ENCODE results near the gene ENTPD2.

Gene ENTPD2

GRCh38 chr9:137051145-137051724, 2.6 kb downstream of the ENTPD2 start:
- TF ChIP-seq NFIC (IDR thresholded peaks at IDR 0.05) = no peak
- no peak for TF ChIP-seq EP300 (IDR thresholded peaks at IDR 0.05; ENCODE audit: borderline replicate concordance)
- TF ChIP-seq USF1 (IDR thresholded peaks at IDR 0.05) = no peak
- TF ChIP-seq TCF12 (IDR thresholded peaks at IDR 0.05; ENCODE audit: low read depth) = no peak
- TF ChIP-seq, protein P1, sequence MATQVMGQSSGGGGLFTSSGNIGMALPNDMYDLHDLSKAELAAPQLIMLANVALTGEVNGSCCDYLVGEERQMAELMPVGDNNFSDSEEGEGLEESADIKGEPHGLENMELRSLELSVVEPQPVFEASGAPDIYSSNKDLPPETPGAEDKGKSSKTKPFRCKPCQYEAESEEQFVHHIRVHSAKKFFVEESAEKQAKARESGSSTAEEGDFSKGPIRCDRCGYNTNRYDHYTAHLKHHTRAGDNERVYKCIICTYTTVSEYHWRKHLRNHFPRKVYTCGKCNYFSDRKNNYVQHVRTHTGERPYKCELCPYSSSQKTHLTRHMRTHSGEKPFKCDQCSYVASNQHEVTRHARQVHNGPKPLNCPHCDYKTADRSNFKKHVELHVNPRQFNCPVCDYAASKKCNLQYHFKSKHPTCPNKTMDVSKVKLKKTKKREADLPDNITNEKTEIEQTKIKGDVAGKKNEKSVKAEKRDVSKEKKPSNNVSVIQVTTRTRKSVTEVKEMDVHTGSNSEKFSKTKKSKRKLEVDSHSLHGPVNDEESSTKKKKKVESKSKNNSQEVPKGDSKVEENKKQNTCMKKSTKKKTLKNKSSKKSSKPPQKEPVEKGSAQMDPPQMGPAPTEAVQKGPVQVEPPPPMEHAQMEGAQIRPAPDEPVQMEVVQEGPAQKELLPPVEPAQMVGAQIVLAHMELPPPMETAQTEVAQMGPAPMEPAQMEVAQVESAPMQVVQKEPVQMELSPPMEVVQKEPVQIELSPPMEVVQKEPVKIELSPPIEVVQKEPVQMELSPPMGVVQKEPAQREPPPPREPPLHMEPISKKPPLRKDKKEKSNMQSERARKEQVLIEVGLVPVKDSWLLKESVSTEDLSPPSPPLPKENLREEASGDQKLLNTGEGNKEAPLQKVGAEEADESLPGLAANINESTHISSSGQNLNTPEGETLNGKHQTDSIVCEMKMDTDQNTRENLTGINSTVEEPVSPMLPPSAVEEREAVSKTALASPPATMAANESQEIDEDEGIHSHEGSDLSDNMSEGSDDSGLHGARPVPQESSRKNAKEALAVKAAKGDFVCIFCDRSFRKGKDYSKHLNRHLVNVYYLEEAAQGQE (IDR thresholded peaks at IDR 0.05; ENCODE audit: low read depth) = no peak
- TF ChIP-seq CREB1 (IDR thresholded peaks at IDR 0.05; ENCODE audit: low read depth) = no peak
- no peak for TF ChIP-seq EGR1 (IDR thresholded peaks at IDR 0.05)
- no peak for TF ChIP-seq MAX (IDR thresholded peaks at IDR 0.05)
- no peak for TF ChIP-seq TAF1 (IDR thresholded peaks at IDR 0.05; ENCODE audit: low read depth)
- TF ChIP-seq CEBPB (IDR thresholded peaks at IDR 0.05) = no peak
- TF ChIP-seq TEAD4 (IDR thresholded peaks at IDR 0.05) = no peak
- no peak for TF ChIP-seq RAD21 (IDR thresholded peaks at IDR 0.05; ENCODE audit: low read depth)
- TF ChIP-seq YY1 (IDR thresholded peaks at IDR 0.05; ENCODE audit: low read depth) = no peak
- TF ChIP-seq FOXM1 (IDR thresholded peaks at IDR 0.05; ENCODE audit: borderline replicate concordance, low read depth) = no peak
- TF ChIP-seq ZBTB7A (IDR thresholded peaks at IDR 0.05; ENCODE audit: low read depth) = no peak

GRCh38 chr9:137050570-137050969, 3.3 kb downstream of the ENTPD2 start:
- TF ChIP-seq, protein P1 (IDR thresholded peaks at IDR 0.05; ENCODE audit: low read depth) = peak; percentile 59
- TF ChIP-seq ZBTB7A (IDR thresholded peaks at IDR 0.05; ENCODE audit: low read depth) = no peak

DNA sequence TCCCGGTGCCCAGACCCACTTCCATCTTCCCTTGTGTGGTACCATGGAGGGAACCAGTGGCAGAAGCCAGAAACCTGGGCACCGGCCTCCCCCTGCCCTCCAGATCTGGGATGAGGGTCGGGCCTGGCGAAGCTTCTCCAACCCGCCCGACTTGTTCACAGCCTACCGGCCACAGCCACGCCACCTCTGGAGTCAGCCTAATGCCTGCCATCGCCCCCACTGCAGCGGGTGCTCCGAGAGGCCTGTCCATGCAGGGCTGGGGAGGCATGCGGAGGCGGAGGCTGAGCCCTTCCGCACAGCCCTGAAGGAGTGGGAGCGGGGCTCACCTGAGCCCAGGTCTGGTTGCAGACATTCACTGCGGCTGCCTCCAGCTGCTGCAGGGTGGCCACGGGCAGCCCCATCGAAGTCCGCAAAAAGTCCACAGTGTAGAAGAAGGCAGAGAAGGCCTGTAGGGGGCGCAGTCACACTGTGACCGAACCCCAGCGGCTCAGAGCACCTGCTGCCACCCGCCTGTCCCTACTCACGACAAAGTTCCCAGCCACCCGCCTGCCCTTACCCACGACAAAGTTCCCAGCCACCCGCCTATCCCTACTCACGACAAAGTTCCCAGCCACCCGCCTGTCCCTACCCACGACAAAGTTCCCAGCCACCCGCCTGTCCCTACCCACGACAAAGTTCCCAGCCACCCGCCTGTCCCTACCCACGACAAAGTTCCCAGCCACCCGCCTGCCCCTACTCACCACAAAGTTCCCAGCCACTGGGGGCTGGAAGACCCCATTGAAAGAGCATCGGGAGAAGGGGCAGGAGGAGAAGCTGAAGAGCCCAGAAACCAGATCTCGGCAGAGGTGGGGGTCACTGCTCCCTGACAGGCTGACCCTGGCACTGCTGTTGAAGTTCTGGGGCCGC, 4.1 kb downstream of the ENTPD2 start:
- TF ChIP-seq FOXM1 (IDR thresholded peaks at IDR 0.05; ENCODE audit: borderline replicate concordance, low read depth) (no peak), EGR1 (IDR thresholded peaks at IDR 0.05) (no peak), RAD21 (IDR thresholded peaks at IDR 0.05; ENCODE audit: low read depth) (peak; percentile 62)

GRCh38 chr9:137048655-137049543, 5.0 kb downstream of the ENTPD2 start:
- no peak for TF ChIP-seq ZBTB7A (IDR thresholded peaks at IDR 0.05; ENCODE audit: low read depth)
- 0 out of 2 replicates have a peak, but pooled peaks have one; percentile 25 for TF ChIP-seq MAX (IDR thresholded peaks at IDR 0.05)
- TF ChIP-seq USF1 (IDR thresholded peaks at IDR 0.05) = no peak
- no peak for TF ChIP-seq FOXM1 (IDR thresholded peaks at IDR 0.05; ENCODE audit: borderline replicate concordance, low read depth)

DNA sequence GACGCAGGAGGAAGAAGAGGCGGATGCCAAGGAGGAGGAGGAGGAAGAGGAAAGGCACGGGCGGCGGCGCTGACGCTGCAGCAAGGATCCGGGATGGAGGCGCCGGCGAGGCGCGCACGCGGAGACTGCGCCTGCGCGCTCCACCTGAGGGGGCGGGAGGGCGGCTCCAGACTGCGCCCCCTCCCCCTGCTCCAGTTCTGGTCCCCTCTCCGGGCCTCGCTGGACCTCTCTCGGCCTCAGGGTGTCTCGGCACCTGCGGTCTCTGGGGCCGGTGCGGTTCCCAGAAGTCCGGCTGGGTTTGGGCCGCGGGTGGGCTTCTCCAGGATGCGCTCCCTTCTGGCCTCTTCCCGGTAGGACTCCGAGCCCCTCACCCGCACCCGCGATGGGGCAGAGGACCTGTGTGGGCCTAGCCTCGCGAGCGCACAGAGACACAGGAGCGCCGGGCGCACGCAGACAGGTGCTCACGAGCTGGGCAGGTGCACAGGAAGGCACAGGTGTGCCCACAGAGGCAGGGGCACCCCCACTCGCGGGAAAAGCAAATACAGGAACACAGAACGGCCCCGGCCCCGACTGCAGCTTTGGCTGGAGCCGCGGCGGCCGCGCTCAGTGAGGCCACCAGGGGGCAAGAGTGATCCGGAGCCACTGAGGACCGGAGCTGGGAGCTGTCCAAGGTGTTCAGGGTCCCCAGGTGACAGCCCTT, 7.6 kb downstream of the ENTPD2 start, which contains the start of gene NPDC1:
Gene NPDC1 (minus strand): TSS at position 90 of the 700 bp plus-strand sequence. CDS start 188 bp downstream, outside the sequence.
- TF ChIP-seq TEAD4 (IDR thresholded peaks at IDR 0.05) (no peak), YY1 (IDR thresholded peaks at IDR 0.05; ENCODE audit: low read depth) (0 out of 2 replicates have a peak, but pooled peaks have one; percentile 21), MAX (IDR thresholded peaks at IDR 0.05) (peak; percentile 59; the same call in 1 of the 2 replicates), FOXM1 (IDR thresholded peaks at IDR 0.05; ENCODE audit: borderline replicate concordance, low read depth) (no peak), USF1 (IDR thresholded peaks at IDR 0.05) (no peak), CEBPB (IDR thresholded peaks at IDR 0.05) (no peak), EGR1 (IDR thresholded peaks at IDR 0.05) (no peak; the same call in 1 of the 2 replicates), ZBTB7A (IDR thresholded peaks at IDR 0.05; ENCODE audit: low read depth) (peak; percentile 87), TAF1 (IDR thresholded peaks at IDR 0.05; ENCODE audit: low read depth) (no peak), NFIC (IDR thresholded peaks at IDR 0.05) (no peak), EP300 (IDR thresholded peaks at IDR 0.05; ENCODE audit: borderline replicate concordance) (no peak; the same call in 1 of the 2 replicates), RAD21 (IDR thresholded peaks at IDR 0.05; ENCODE audit: low read depth) (peak; percentile 82), TCF12 (IDR thresholded peaks at IDR 0.05; ENCODE audit: low read depth) (peak; percentile 21; the same call in 1 of the 2 replicates), CREB1 (IDR thresholded peaks at IDR 0.05; ENCODE audit: low read depth) (no peak)
- TF ChIP-seq, protein P1 (IDR thresholded peaks at IDR 0.05; ENCODE audit: low read depth) = peak; percentile 96
